DND-41 (cell line): ENCODE results near the gene DGKE.

Experiments used
- EZH2 ChIP-seq: IDR thresholded peaks from 3 replicates; pipeline ENCODE4 v1.6.1; 2012; ENCODE audit warnings: borderline replicate concordance, low read depth, mild to moderate bottlenecking, moderate library complexity, low read length, inconsistent platforms; ENCODE audit not compliant: severe bottlenecking
- TF ChIP-seq, protein P1 (sequence below): IDR thresholded peaks from 2 replicates; pipeline ENCODE4 v1.5.1; 2012; ENCODE audit warnings: borderline replicate concordance, low read length, moderate library complexity, mild to moderate bottlenecking; ENCODE audit not compliant: poor library complexity, severe bottlenecking; ENCODE audit errors: extremely low read depth

- TF ChIP-seq, protein P1, sequence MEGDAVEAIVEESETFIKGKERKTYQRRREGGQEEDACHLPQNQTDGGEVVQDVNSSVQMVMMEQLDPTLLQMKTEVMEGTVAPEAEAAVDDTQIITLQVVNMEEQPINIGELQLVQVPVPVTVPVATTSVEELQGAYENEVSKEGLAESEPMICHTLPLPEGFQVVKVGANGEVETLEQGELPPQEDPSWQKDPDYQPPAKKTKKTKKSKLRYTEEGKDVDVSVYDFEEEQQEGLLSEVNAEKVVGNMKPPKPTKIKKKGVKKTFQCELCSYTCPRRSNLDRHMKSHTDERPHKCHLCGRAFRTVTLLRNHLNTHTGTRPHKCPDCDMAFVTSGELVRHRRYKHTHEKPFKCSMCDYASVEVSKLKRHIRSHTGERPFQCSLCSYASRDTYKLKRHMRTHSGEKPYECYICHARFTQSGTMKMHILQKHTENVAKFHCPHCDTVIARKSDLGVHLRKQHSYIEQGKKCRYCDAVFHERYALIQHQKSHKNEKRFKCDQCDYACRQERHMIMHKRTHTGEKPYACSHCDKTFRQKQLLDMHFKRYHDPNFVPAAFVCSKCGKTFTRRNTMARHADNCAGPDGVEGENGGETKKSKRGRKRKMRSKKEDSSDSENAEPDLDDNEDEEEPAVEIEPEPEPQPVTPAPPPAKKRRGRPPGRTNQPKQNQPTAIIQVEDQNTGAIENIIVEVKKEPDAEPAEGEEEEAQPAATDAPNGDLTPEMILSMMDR, result no peak
- no peak for TF ChIP-seq EZH2
These were observed 53.2 kb downstream of the DGKE start for GRCh38 chr17:56887105-56887504.
